ENCODE results near the gene SORCS2. TPM values are rescaled to one million over a fixed set of nuclear protein-coding genes. Genes with fewer than 3 reads are reported as not detected.
A peak's percentile ranks its signal among the peaks of the same experiment; 100 is the strongest.

Gene SORCS2
- total RNA-seq, 2 experiments from 2014 or later, result not detected

- POLR2A ChIA-PET, result no interaction called here
- Mint-ChIP-seq H3K27ac (no peak overlapping the region), H3K36me3 (ENCODE audit: low read depth) (no peaks in the 10 kb centered on the region), H3K4me3 (no peak overlapping the region), H3K27me3 (ENCODE audit: low read depth) (no peaks in the 10 kb centered on the region), H3K9me3 (ENCODE audit: insufficient read depth) (no peaks in the 10 kb centered on the region), H3K4me1 (ENCODE audit: low read depth) (no peaks in the 10 kb centered on the region)
- ATAC-seq, result no peak
- CTCF ChIA-PET, result no interaction called here
- no peak for DNase-seq
Observed at GRCh38 chr4:7223541-7223940, 31.2 kb downstream of the SORCS2 start.

GRCh38 chr4:7224001-7224400 lies 31.7 kb downstream of the SORCS2 start:
- CTCF ChIA-PET, result no interaction called here
- POLR2A ChIA-PET, result no interaction called here
- Mint-ChIP-seq H3K4me3 (no peak overlapping the region), H3K27ac (no peak overlapping the region), H3K36me3 (ENCODE audit: low read depth) (no peaks in the 10 kb centered on the region), H3K9me3 (ENCODE audit: insufficient read depth) (no peaks in the 10 kb centered on the region), H3K27me3 (ENCODE audit: low read depth) (no peaks in the 10 kb centered on the region), H3K4me1 (ENCODE audit: low read depth) (no peaks in the 10 kb centered on the region)
- ATAC-seq (no peak), DNase-seq (no peak)

- Mint-ChIP-seq H3K4me3 (no peak overlapping the region), H3K27me3 (ENCODE audit: low read depth) (no peaks in the 10 kb centered on the region), H3K36me3 (ENCODE audit: low read depth) (no peaks in the 10 kb centered on the region), H3K27ac (no peak overlapping the region), H3K4me1 (ENCODE audit: low read depth) (no peaks in the 10 kb centered on the region), H3K9me3 (ENCODE audit: insufficient read depth) (no peaks in the 10 kb centered on the region)
- CTCF ChIA-PET, result no interaction called here
- POLR2A ChIA-PET, result no interaction called here
- no peak for ATAC-seq
- DNase-seq, result no peak
Observed at GRCh38 chr4:7224878-7225533, 32.7 kb downstream of the SORCS2 start.

- DNase-seq (no peak), ATAC-seq (no peak)
- H3K36me3 Mint-ChIP-seq (ENCODE audit: low read depth), result no peaks in the 10 kb centered on the region
- CTCF ChIA-PET, result no interaction called here
- POLR2A ChIA-PET, result no interaction called here
- no peak overlapping the region for H3K4me3 Mint-ChIP-seq
- H3K27ac Mint-ChIP-seq, result no peak overlapping the region
- H3K4me1 Mint-ChIP-seq (ENCODE audit: low read depth), result no peaks in the 10 kb centered on the region
- no peaks in the 10 kb centered on the region for H3K27me3 Mint-ChIP-seq (ENCODE audit: low read depth)
- H3K9me3 Mint-ChIP-seq (ENCODE audit: insufficient read depth), result no peaks in the 10 kb centered on the region
Observed at GRCh38 chr4:7226439-7226838, 34.1 kb downstream of the SORCS2 start.

- Mint-ChIP-seq H3K4me1 (ENCODE audit: low read depth) (no peaks in the 10 kb centered on the region), H3K4me3 (no peak overlapping the region), H3K27ac (no peak overlapping the region), H3K27me3 (ENCODE audit: low read depth) (no peaks in the 10 kb centered on the region), H3K36me3 (ENCODE audit: low read depth) (no peaks in the 10 kb centered on the region), H3K9me3 (ENCODE audit: insufficient read depth) (no peaks in the 10 kb centered on the region)
- ChIA-PET POLR2A (no interaction called here), CTCF (no interaction called here)
- peak; percentile 36 for ATAC-seq
- DNase-seq, result no peak
Observed at GRCh38 chr4:7227008-7227407, 34.7 kb downstream of the SORCS2 start.

- CTCF ChIA-PET, result no interaction called here
- Mint-ChIP-seq H3K36me3 (ENCODE audit: low read depth) (no peaks in the 10 kb centered on the region), H3K4me1 (ENCODE audit: low read depth) (no peaks in the 10 kb centered on the region), H3K4me3 (no peak overlapping the region), H3K27ac (no peak overlapping the region), H3K9me3 (ENCODE audit: insufficient read depth) (no peaks in the 10 kb centered on the region), H3K27me3 (ENCODE audit: low read depth) (no peaks in the 10 kb centered on the region)
- ATAC-seq (no peak), DNase-seq (no peak)
- POLR2A ChIA-PET, result no interaction called here
Observed at GRCh38 chr4:7228734-7229133, 36.4 kb downstream of the SORCS2 start.

GRCh38 chr4:7232061-7232650 lies 39.8 kb downstream of the SORCS2 start:
- Mint-ChIP-seq H3K27me3 (ENCODE audit: low read depth) (no peaks in the 10 kb centered on the region), H3K4me3 (no peak overlapping the region), H3K27ac (no peak overlapping the region), H3K36me3 (ENCODE audit: low read depth) (no peaks in the 10 kb centered on the region), H3K9me3 (ENCODE audit: insufficient read depth) (no peaks in the 10 kb centered on the region), H3K4me1 (ENCODE audit: low read depth) (no peaks in the 10 kb centered on the region)
- CTCF ChIA-PET, result no interaction called here
- ATAC-seq (no peak), DNase-seq (no peak)
- POLR2A ChIA-PET, result no interaction called here

- Mint-ChIP-seq H3K4me1 (ENCODE audit: low read depth) (no peaks in the 10 kb centered on the region), H3K36me3 (ENCODE audit: low read depth) (no peaks in the 10 kb centered on the region), H3K27me3 (ENCODE audit: low read depth) (no peaks in the 10 kb centered on the region), H3K27ac (no peak overlapping the region), H3K9me3 (ENCODE audit: insufficient read depth) (peaks cover 5% of the 10 kb centered on the region), H3K4me3 (no peak overlapping the region)
- CTCF ChIA-PET, result no interaction called here
- POLR2A ChIA-PET, result no interaction called here
- no peak for DNase-seq
- no peak for ATAC-seq
Observed at GRCh38 chr4:7233006-7233580, 40.8 kb downstream of the SORCS2 start.

GRCh38 chr4:7233601-7234000 lies 41.3 kb downstream of the SORCS2 start:
- DNase-seq, result no peak
- H3K4me1 Mint-ChIP-seq (ENCODE audit: low read depth), result no peaks in the 10 kb centered on the region
- no peaks in the 10 kb centered on the region for H3K27me3 Mint-ChIP-seq (ENCODE audit: low read depth)
- ATAC-seq, result no peak
- ChIA-PET CTCF (no interaction called here), POLR2A (no interaction called here)
- H3K9me3 Mint-ChIP-seq (ENCODE audit: insufficient read depth), result peaks cover 5% of the 10 kb centered on the region
- H3K27ac Mint-ChIP-seq, result no peak overlapping the region
- H3K4me3 Mint-ChIP-seq, result no peak overlapping the region
- no peaks in the 10 kb centered on the region for H3K36me3 Mint-ChIP-seq (ENCODE audit: low read depth)

GRCh38 chr4:7234355-7235029 lies 42.2 kb downstream of the SORCS2 start:
- no peaks in the 10 kb centered on the region for H3K4me1 Mint-ChIP-seq (ENCODE audit: low read depth)
- no peak overlapping the region for H3K27ac Mint-ChIP-seq
- H3K27me3 Mint-ChIP-seq (ENCODE audit: low read depth), result no peaks in the 10 kb centered on the region
- H3K36me3 Mint-ChIP-seq (ENCODE audit: low read depth), result no peaks in the 10 kb centered on the region
- CTCF ChIA-PET, result no interaction called here
- POLR2A ChIA-PET, result no interaction called here
- no peak for DNase-seq
- peaks cover 5% of the 10 kb centered on the region for H3K9me3 Mint-ChIP-seq (ENCODE audit: insufficient read depth)
- no peak overlapping the region for H3K4me3 Mint-ChIP-seq
- no peak for ATAC-seq

- no peak overlapping the region for H3K27ac Mint-ChIP-seq
Observed at GRCh38 chr4:7235030-7235380, 42.7 kb downstream of the SORCS2 start.

GRCh38 chr4:7236847-7237246 lies 44.5 kb downstream of the SORCS2 start:
- peaks cover 5% of the 10 kb centered on the region for H3K9me3 Mint-ChIP-seq (ENCODE audit: insufficient read depth)
- CTCF ChIA-PET, result no interaction called here
- POLR2A ChIA-PET, result no interaction called here

More at GRCh38 chr4:7235030-7235380, 42.7 kb downstream of the SORCS2 start:
- ChIA-PET POLR2A (no interaction called here), CTCF (no interaction called here)
- no peak overlapping the region for H3K4me3 Mint-ChIP-seq
- H3K9me3 Mint-ChIP-seq (ENCODE audit: insufficient read depth), result peaks cover 5% of the 10 kb centered on the region
- no peaks in the 10 kb centered on the region for H3K27me3 Mint-ChIP-seq (ENCODE audit: low read depth)
- H3K36me3 Mint-ChIP-seq (ENCODE audit: low read depth), result no peaks in the 10 kb centered on the region
- ATAC-seq (no peak), DNase-seq (no peak)
- no peaks in the 10 kb centered on the region for H3K4me1 Mint-ChIP-seq (ENCODE audit: low read depth)

More at GRCh38 chr4:7236847-7237246, 44.5 kb downstream of the SORCS2 start:
- Mint-ChIP-seq H3K27me3 (ENCODE audit: low read depth) (no peaks in the 10 kb centered on the region), H3K27ac (no peak overlapping the region), H3K4me1 (ENCODE audit: low read depth) (no peaks in the 10 kb centered on the region), H3K4me3 (no peak overlapping the region), H3K36me3 (ENCODE audit: low read depth) (no peaks in the 10 kb centered on the region)
- DNase-seq, result no peak
- no peak for ATAC-seq

Measured in activated CD8-positive, alpha-beta T cell treated with anti-CD3 and anti-CD28 coated beads, Interleukin-2, amount 10 ng/mL, durations not matched to agents 7 days and 5 days (primary cell).